AG08395 (cell line): ENCODE measurements around the gene ATP10B.
A peak's percentile ranks its signal among the peaks of the same experiment; 100 is the strongest.

Experiments
- DNase-seq: peaks from one replicate; pipeline ENCODE4 v3.0.0; 2012; ENCODE audit warnings: mixed read lengths, low spot score

The ATP10B gene

GRCh38 chr5:160635046-160635445, 217.0 kb downstream of the ATP10B start:
- no peak for DNase-seq

- no peak for DNase-seq
Observed at GRCh38 chr5:160629003-160629402, 223.0 kb downstream of the ATP10B start.

- DNase-seq: no peak
Observed at GRCh38 chr5:160628619-160628968, 223.4 kb downstream of the ATP10B start.

- no peak for DNase-seq
Observed at GRCh38 chr5:160627921-160628618, 223.9 kb downstream of the ATP10B start.

GRCh38 chr5:160626322-160626721, 225.7 kb downstream of the ATP10B start:
- DNase-seq: no peak

- DNase-seq: no peak
Observed at GRCh38 chr5:160621526-160621925, 230.5 kb downstream of the ATP10B start.

GRCh38 chr5:160620401-160620800, 231.6 kb downstream of the ATP10B start:
- no peak for DNase-seq

- DNase-seq: no peak
Observed at GRCh38 chr5:160619381-160619780, 232.6 kb downstream of the ATP10B start.

- no peak for DNase-seq
Observed at GRCh38 chr5:160618286-160618685, 233.7 kb downstream of the ATP10B start.

GRCh38 chr5:160616712-160617497, 235.1 kb downstream of the ATP10B start:
- no peak for DNase-seq

- DNase-seq: no peak
Observed at GRCh38 chr5:160614136-160614535, 237.9 kb downstream of the ATP10B start.

- DNase-seq: no peak
Observed at GRCh38 chr5:160605266-160605665, 246.7 kb downstream of the ATP10B start.

- no peak for DNase-seq
Observed at GRCh38 chr5:160604484-160604883, 247.5 kb downstream of the ATP10B start.

- DNase-seq: no peak
Observed at GRCh38 chr5:160602744-160603143, 249.3 kb downstream of the ATP10B start.

- DNase-seq: no peak
Observed at GRCh38 chr5:160601046-160601445, 251.0 kb downstream of the ATP10B start.

GRCh38 chr5:160573318-160573717, 278.7 kb downstream of the ATP10B start:
- DNase-seq: no peak

- DNase-seq: no peak
Observed at GRCh38 chr5:160567031-160567705, 284.8 kb downstream of the ATP10B start.

- DNase-seq: no peak
Observed at GRCh38 chr5:160565376-160565775, 286.6 kb downstream of the ATP10B start.

- DNase-seq: peak; percentile 61
Observed at GRCh38 chr5:160556846-160557245, 295.2 kb downstream of the ATP10B start.

- DNase-seq: peak; percentile 29
Observed at GRCh38 chr5:160555971-160556631, 295.9 kb downstream of the ATP10B start.

- no peak for DNase-seq
Observed at GRCh38 chr5:160555581-160555970, 296.4 kb downstream of the ATP10B start.

- DNase-seq: no peak
Observed at GRCh38 chr5:160550075-160550474, 301.9 kb downstream of the ATP10B start.
